ENCODE data around the gene EIF5A.

The EIF5A gene

GRCh38 chr17:7361906-7362305 lies 54.5 kb downstream of the EIF5A start:
- H3K27me3 ChIP-seq (ENCODE audit: insufficient read depth, low read depth, severe bottlenecking), result no peaks in the 10 kb centered on the region
- H3K4me3 ChIP-seq (ENCODE audit: low read depth, low read length), result no peak overlapping the region
- H3K36me3 ChIP-seq, result no peaks in the 10 kb centered on the region
- H3K9me3 ChIP-seq (ENCODE audit: severe bottlenecking), result no peaks in the 10 kb centered on the region
- TF ChIP-seq, protein P1, sequence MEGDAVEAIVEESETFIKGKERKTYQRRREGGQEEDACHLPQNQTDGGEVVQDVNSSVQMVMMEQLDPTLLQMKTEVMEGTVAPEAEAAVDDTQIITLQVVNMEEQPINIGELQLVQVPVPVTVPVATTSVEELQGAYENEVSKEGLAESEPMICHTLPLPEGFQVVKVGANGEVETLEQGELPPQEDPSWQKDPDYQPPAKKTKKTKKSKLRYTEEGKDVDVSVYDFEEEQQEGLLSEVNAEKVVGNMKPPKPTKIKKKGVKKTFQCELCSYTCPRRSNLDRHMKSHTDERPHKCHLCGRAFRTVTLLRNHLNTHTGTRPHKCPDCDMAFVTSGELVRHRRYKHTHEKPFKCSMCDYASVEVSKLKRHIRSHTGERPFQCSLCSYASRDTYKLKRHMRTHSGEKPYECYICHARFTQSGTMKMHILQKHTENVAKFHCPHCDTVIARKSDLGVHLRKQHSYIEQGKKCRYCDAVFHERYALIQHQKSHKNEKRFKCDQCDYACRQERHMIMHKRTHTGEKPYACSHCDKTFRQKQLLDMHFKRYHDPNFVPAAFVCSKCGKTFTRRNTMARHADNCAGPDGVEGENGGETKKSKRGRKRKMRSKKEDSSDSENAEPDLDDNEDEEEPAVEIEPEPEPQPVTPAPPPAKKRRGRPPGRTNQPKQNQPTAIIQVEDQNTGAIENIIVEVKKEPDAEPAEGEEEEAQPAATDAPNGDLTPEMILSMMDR (IDR thresholded peaks at IDR 0.05; ENCODE audit: low read depth, low read length), result no peak
- no peak overlapping the region for H3K27ac ChIP-seq
- DNase-seq, result no peak

Data from WERI-Rb-1 (cell line).